Gastroesophageal sphincter (tissue), 4 donors: ENCODE measurements around the gene STAT5A. TPM values are rescaled to one million over a fixed set of nuclear protein-coding genes. Genes with fewer than 3 reads are reported as not detected.

Experiments used
- ATAC-seq: fragments of 150-250 bp; one replicate; pipeline ENCODE4 v1.9.1; 2016; ENCODE audit warnings: mild to moderate bottlenecking, moderate library complexity
- H3K27ac ChIP-seq, 4 donors: fragments of 200-600 bp; sonication (generic) in 3 of 4; 1 replicate in 3 of 4; 2 replicates in 1 of 4; pipeline ENCODE4 v1.5.1; 2016 to 2019
- H3K27me3 ChIP-seq: fragments of 200-600 bp; sonication (generic); one replicate; pipeline ENCODE4 v1.5.1; 2019
- H3K36me3 ChIP-seq, 2 donors: fragments of 200-600 bp; sonication (generic); one replicate each; pipeline ENCODE4 v1.5.1; 2019; ENCODE audit warnings: control low read depth in 1 of 2
- H3K4me1 ChIP-seq, 3 donors: fragments of 200-600 bp; sonication (generic); 1 replicate in 2 of 3; 2 replicates in 1 of 3; pipeline ENCODE4 v1.5.1; 2016 to 2019; ENCODE audit warnings: control low read depth in 2 of 3
- H3K4me3 ChIP-seq, 2 donors: fragments of 200-600 bp; sonication (generic); one replicate each; pipeline ENCODE4 v1.5.1; 2019; ENCODE audit warnings: mild to moderate bottlenecking in 1 of 2, moderate library complexity in 1 of 2
- H3K9me3 ChIP-seq, 3 donors: fragments of 200-600 bp; sonication (generic); one replicate each; pipeline ENCODE4 v1.5.1; 2017 to 2019; ENCODE audit warnings: control low read depth in 2 of 3
- EP300 ChIP-seq: sonication (generic); formaldehyde crosslinking; IDR thresholded peaks from one replicate; pipeline ENCODE4 v1.6.1; 2017; ENCODE audit warnings: antibody characterized with exemption, mild to moderate bottlenecking
- POLR2A ChIP-seq, 2 donors: fragments of 450-650 bp; IDR thresholded peaks; one replicate each; pipeline ENCODE4 v1.6.1; 2017; ENCODE audit warnings: antibody characterized with exemption in 2 of 2, mild to moderate bottlenecking in 2 of 2, moderate library complexity in 1 of 2
- POLR2AphosphoS5 ChIP-seq: sonication (generic); formaldehyde crosslinking; IDR thresholded peaks from one replicate; pipeline ENCODE4 v1.6.1; 2017; ENCODE audit warnings: antibody characterized with exemption
- WGBS, 2 donors: methylation state at CpG; one replicate each; pipeline ENCODE4 v1.1.5; 2018; ENCODE audit warnings: low coverage in 1 of 2; 5-methylcytosine and 5-hydroxymethylcytosine counted together
- total RNA-seq, 4 donors: library from RNA; depleted of rRNA; stranded (reverse); fragments of >200 nt; gene quantifications; one replicate each; pipeline ENCODE4 v1.1.0, GENCODE V29; 2016
- TF ChIP-seq, protein P1 (sequence below), 4 experiments: fragments of 200-600 bp in 2 of 4; fragments of 450-650 bp in 2 of 4; sonication (generic) in 1 of 4; IDR thresholded peaks; one replicate each; pipeline ENCODE4 v1.5.1; 2017 to 2019; ENCODE audit warnings: antibody characterized with exemption in 4 of 4, mild to moderate bottlenecking in 2 of 4, moderate library complexity in 2 of 4

The STAT5A gene
- total RNA-seq, 4 donors from 2014 or later: 61.8 to 80.8 (median 71.4) TPM

DNA sequence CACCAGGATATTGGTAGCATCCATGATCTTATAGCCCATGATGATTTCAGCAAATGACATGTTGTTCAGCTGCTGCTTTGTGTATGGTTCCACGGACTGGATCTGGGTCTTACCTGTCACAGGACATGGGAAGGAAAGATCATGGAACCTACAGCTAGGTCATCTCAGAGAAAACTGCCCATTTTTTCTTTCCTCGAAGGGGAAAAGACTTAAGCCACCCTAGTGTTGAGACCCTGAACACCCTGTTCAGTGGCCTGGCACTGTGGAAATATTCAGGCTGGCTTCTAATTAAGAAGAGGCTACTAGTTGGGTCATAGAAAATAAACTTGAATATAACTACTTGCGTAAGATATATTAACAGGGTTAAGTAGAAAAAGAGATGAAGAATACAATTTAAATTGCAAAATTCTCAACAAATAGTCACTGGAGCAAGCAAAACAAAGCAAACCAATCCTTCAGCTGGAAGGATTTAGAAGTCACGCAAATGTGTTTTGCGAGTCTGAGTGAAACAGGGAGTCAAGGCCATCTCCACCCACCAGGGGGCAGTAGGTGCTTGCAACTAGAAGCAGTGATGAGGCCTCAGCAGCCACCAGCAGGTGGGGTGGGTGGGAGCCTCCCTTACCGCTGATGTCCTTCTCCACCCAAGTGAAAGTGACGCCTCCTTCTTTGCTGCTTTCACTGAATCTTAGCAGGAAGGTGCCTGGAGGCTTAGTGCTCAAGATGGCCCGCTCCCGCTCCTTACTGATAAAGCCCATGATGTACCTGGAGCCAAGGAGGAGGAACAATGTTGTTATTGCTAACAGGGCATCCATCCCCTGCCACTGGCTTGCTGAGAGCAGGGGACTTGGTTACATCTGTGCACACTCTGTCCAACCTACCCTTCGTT, 34.3 kb downstream of the STAT5A start:
- Histone ChIP-seq H3K4me3 (no peak overlapping the region), H3K36me3 (peaks cover 0 to 100% of the 10 kb centered on the region in 2 donors), H3K27ac (peak overlapping the region in 3 of 4 donors; percentile 62 to 69 (median 65)), H3K4me1 (peaks cover 0 to 34% (median 12%) of the 10 kb centered on the region in 3 donors), H3K9me3 (no peaks in the 10 kb centered on the region), H3K27me3 (no peaks in the 10 kb centered on the region)
- WGBS, 2 donors: 0 to 25% methylated on average over 4 of the region's 10 CpGs
- TF ChIP-seq, protein P1, sequence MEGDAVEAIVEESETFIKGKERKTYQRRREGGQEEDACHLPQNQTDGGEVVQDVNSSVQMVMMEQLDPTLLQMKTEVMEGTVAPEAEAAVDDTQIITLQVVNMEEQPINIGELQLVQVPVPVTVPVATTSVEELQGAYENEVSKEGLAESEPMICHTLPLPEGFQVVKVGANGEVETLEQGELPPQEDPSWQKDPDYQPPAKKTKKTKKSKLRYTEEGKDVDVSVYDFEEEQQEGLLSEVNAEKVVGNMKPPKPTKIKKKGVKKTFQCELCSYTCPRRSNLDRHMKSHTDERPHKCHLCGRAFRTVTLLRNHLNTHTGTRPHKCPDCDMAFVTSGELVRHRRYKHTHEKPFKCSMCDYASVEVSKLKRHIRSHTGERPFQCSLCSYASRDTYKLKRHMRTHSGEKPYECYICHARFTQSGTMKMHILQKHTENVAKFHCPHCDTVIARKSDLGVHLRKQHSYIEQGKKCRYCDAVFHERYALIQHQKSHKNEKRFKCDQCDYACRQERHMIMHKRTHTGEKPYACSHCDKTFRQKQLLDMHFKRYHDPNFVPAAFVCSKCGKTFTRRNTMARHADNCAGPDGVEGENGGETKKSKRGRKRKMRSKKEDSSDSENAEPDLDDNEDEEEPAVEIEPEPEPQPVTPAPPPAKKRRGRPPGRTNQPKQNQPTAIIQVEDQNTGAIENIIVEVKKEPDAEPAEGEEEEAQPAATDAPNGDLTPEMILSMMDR (IDR thresholded peaks at IDR 0.05): peak; percentile 98 to 100 (median 100)
- TF ChIP-seq POLR2AphosphoS5 (peak; percentile 65), EP300 (no peak)
- peak; percentile 79 for ATAC-seq

- H3K27me3 ChIP-seq: no peaks in the 10 kb centered on the region
- WGBS, 2 donors: no CpG with 5 or more reads among the region's 5 CpGs
- H3K27ac ChIP-seq: peak overlapping the region in 3 of 4 donors; percentile 62 to 69 (median 65)
- peaks cover 0 to 99% of the 10 kb centered on the region in 2 donors for H3K36me3 ChIP-seq
- H3K4me1 ChIP-seq: peaks cover 0 to 39% (median 12%) of the 10 kb centered on the region in 3 donors
- TF ChIP-seq POLR2AphosphoS5: no peak
- TF ChIP-seq EP300: no peak
- TF ChIP-seq, protein P1 (IDR thresholded peaks at IDR 0.05): no peak
- TF ChIP-seq POLR2A (IDR thresholded peaks at IDR 0.05): no peak
- no peak for ATAC-seq
- no peak overlapping the region for H3K4me3 ChIP-seq
- H3K9me3 ChIP-seq: no peaks in the 10 kb centered on the region
These were observed 35.0 kb downstream of the STAT5A start for GRCh38 chr17:42323268-42323773.

GRCh38 chr17:42325026-42325425, 36.7 kb downstream of the STAT5A start:
- Histone ChIP-seq H3K36me3 (peaks cover 0 to 98% of the 10 kb centered on the region in 2 donors), H3K27me3 (no peaks in the 10 kb centered on the region), H3K27ac (peak overlapping the region; percentile 36 to 79 (median 67)), H3K9me3 (no peaks in the 10 kb centered on the region), H3K4me1 (peaks cover 13 to 50% (median 22%) of the 10 kb centered on the region in 3 donors), H3K4me3 (no peak overlapping the region)
- peak; percentile 60 for ATAC-seq
- 49% methylated on average over 3 of the region's 7 CpGs; no CpG with 5 or more reads in 1 of the 2 donors for WGBS, 2 donors
- TF ChIP-seq, protein P1 (IDR thresholded peaks at IDR 0.05): peak in 1 of 4 experiments; percentile 38
- TF ChIP-seq POLR2AphosphoS5: peak; percentile 25
- TF ChIP-seq EP300: no peak
- TF ChIP-seq POLR2A (IDR thresholded peaks at IDR 0.05): no peak

- 2 to 21% methylated on average over 6 to 7 of the region's 11 CpGs for WGBS, 2 donors
- ATAC-seq: no peak
- peak overlapping the region; percentile 67 to 73 (median 72) for H3K27ac ChIP-seq
These were observed 41.0 kb downstream of the STAT5A start for GRCh38 chr17:42329025-42329976.

More at GRCh38 chr17:42329025-42329976, 41.0 kb downstream of the STAT5A start:
- TF ChIP-seq EP300 (no peak), POLR2AphosphoS5 (peak; percentile 5), POLR2A (IDR thresholded peaks at IDR 0.05) (no peak)
- TF ChIP-seq, protein P1 (IDR thresholded peaks at IDR 0.05): peak in 1 of 4 experiments; percentile 14
- H3K27me3 ChIP-seq: no peaks in the 10 kb centered on the region
- H3K36me3 ChIP-seq: peaks cover 5 to 98% of the 10 kb centered on the region in 2 donors
- H3K9me3 ChIP-seq: no peaks in the 10 kb centered on the region
- H3K4me3 ChIP-seq: no peak overlapping the region
- H3K4me1 ChIP-seq: peaks cover 11 to 34% (median 13%) of the 10 kb centered on the region in 3 donors
